Measurements from ENCODE around the gene CHST11.

Gene CHST11

GRCh38 chr12:104699489-104700190 is 242.9 kb downstream of the CHST11 start:
- H3K4me1 ChIP-seq (ENCODE audit: insufficient read depth, low read length), result peaks cover 21% of the 10 kb centered on the region
- no peak overlapping the region for H3K9ac ChIP-seq (ENCODE audit: low read depth, low read length)
- H3K27me3 ChIP-seq (ENCODE audit: insufficient read depth, low read length, poor library complexity), result no peaks in the 10 kb centered on the region
- peaks cover 64% of the 10 kb centered on the region for H3K36me3 ChIP-seq (ENCODE audit: insufficient read depth, low read length)
- H2AFZ ChIP-seq (ENCODE audit: low read depth, low read length), result no peak overlapping the region
- no peak for DNase-seq
- H3K27ac ChIP-seq (ENCODE audit: low read length), result peak overlapping the region; percentile 28; the same call in 1 of the 2 replicates
- TF ChIP-seq CTCF (IDR thresholded peaks at IDR 0.05; ENCODE audit: borderline replicate concordance, extremely low read depth, low read length, poor library complexity, severe bottlenecking) (no peak), EZH2 (IDR thresholded peaks at IDR 0.05; ENCODE audit: borderline replicate concordance, low read depth, low read length, severe bottlenecking) (no peak)
- H3K9me3 ChIP-seq (ENCODE audit: insufficient read depth, low read length, severe bottlenecking), result no peaks in the 10 kb centered on the region
- no peak for ATAC-seq (ENCODE audit: insufficient read depth, low read depth)
- no peak overlapping the region for H3K4me2 ChIP-seq (ENCODE audit: insufficient read depth, low read length)
- peaks cover 97% of the 10 kb centered on the region for H4K20me1 ChIP-seq (ENCODE audit: insufficient read depth, low read length)
- peaks cover 99% of the 10 kb centered on the region for H3K79me2 ChIP-seq (ENCODE audit: insufficient read depth, low read length)
- H3K4me3 ChIP-seq (ENCODE audit: low read depth in 1 of 2, low read length in 2 of 2), result no peak overlapping the region

GRCh38 chr12:104700324-104700723 is 243.6 kb downstream of the CHST11 start:
- Histone ChIP-seq H3K4me1 (ENCODE audit: insufficient read depth, low read length) (peaks cover 15% of the 10 kb centered on the region), H3K36me3 (ENCODE audit: insufficient read depth, low read length) (peaks cover 68% of the 10 kb centered on the region), H2AFZ (ENCODE audit: low read depth, low read length) (no peak overlapping the region), H3K9ac (ENCODE audit: low read depth, low read length) (no peak overlapping the region), H3K4me2 (ENCODE audit: insufficient read depth, low read length) (no peak overlapping the region), H4K20me1 (ENCODE audit: insufficient read depth, low read length) (peaks cover 97% of the 10 kb centered on the region), H3K27me3 (ENCODE audit: insufficient read depth, low read length, poor library complexity) (no peaks in the 10 kb centered on the region), H3K27ac (ENCODE audit: low read length) (no peak overlapping the region), H3K9me3 (ENCODE audit: insufficient read depth, low read length, severe bottlenecking) (no peaks in the 10 kb centered on the region), H3K4me3 (ENCODE audit: low read depth in 1 of 2, low read length in 2 of 2) (no peak overlapping the region), H3K79me2 (ENCODE audit: insufficient read depth, low read length) (peaks cover 99% of the 10 kb centered on the region)
- no peak for DNase-seq
- no peak for TF ChIP-seq CTCF (IDR thresholded peaks at IDR 0.05; ENCODE audit: borderline replicate concordance, extremely low read depth, low read length, poor library complexity, severe bottlenecking)
- no peak for TF ChIP-seq EZH2 (IDR thresholded peaks at IDR 0.05; ENCODE audit: borderline replicate concordance, low read depth, low read length, severe bottlenecking)
- no peak for ATAC-seq (ENCODE audit: insufficient read depth, low read depth)

GRCh38 chr12:104701301-104701700 is 244.6 kb downstream of the CHST11 start:
- peaks cover 5% of the 10 kb centered on the region; the same call in 1 of the 2 replicates for H3K4me1 ChIP-seq (ENCODE audit: insufficient read depth, low read length)
- TF ChIP-seq EZH2 (IDR thresholded peaks at IDR 0.05; ENCODE audit: borderline replicate concordance, low read depth, low read length, severe bottlenecking) (no peak), CTCF (IDR thresholded peaks at IDR 0.05; ENCODE audit: borderline replicate concordance, extremely low read depth, low read length, poor library complexity, severe bottlenecking) (no peak)
- peak overlapping the region; percentile 39; the same call in 1 of the 2 replicates for H3K27ac ChIP-seq (ENCODE audit: low read length)
- H2AFZ ChIP-seq (ENCODE audit: low read depth, low read length), result no peak overlapping the region
- H3K79me2 ChIP-seq (ENCODE audit: insufficient read depth, low read length), result peaks cover 97% of the 10 kb centered on the region
- H3K4me3 ChIP-seq (ENCODE audit: low read depth in 1 of 2, low read length in 2 of 2), result no peak overlapping the region
- H3K9ac ChIP-seq (ENCODE audit: low read depth, low read length), result no peak overlapping the region
- DNase-seq, result no peak
- no peak for ATAC-seq (ENCODE audit: insufficient read depth, low read depth)
- peaks cover 95% of the 10 kb centered on the region for H4K20me1 ChIP-seq (ENCODE audit: insufficient read depth, low read length)
- no peaks in the 10 kb centered on the region for H3K27me3 ChIP-seq (ENCODE audit: insufficient read depth, low read length, poor library complexity)
- no peak overlapping the region for H3K4me2 ChIP-seq (ENCODE audit: insufficient read depth, low read length)
- H3K9me3 ChIP-seq (ENCODE audit: insufficient read depth, low read length, severe bottlenecking), result no peaks in the 10 kb centered on the region
- peaks cover 68% of the 10 kb centered on the region for H3K36me3 ChIP-seq (ENCODE audit: insufficient read depth, low read length)

Measured in DND-41 (cell line).